ENCODE measurements around the gene FAM20C.

The FAM20C gene

GRCh38 chr7:259191-259505 lies 66.8 kb downstream of the FAM20C start:
- no peak for DNase-seq (ENCODE audit: low read depth in 2 of 2)

DNA sequence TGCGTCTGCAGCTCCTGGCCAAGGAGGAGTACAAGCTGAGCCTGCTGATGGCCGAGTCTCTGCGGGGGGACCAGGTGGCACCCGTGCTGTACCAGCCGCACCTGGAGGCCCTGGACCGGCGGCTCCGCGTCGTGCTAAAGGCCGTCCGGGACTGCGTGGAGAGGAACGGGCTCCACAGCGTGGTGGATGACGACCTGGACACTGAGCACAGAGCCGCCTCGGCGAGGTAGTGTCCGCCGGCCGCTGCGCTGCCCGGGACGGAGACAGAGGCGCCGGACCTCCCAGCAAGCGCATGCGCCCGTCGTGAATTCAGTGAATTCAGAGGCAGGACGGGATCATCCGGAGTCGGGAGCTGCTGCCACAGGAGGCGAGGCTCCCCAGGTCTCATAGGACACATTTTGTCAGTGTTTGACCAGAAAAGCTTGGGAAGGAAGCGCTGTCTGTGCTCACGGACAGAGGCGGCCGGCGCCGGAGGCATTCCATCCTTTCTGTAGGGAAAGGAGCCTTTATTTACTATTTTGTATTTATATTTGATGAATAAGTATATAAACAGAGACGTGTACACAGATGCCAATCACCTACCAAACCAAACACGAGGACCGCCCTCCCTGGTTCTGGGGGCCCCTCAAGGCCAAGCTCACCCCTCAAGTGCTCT lies 67.5 kb downstream of the FAM20C start:
- no peak for DNase-seq (ENCODE audit: low read depth in 2 of 2)

DNA sequence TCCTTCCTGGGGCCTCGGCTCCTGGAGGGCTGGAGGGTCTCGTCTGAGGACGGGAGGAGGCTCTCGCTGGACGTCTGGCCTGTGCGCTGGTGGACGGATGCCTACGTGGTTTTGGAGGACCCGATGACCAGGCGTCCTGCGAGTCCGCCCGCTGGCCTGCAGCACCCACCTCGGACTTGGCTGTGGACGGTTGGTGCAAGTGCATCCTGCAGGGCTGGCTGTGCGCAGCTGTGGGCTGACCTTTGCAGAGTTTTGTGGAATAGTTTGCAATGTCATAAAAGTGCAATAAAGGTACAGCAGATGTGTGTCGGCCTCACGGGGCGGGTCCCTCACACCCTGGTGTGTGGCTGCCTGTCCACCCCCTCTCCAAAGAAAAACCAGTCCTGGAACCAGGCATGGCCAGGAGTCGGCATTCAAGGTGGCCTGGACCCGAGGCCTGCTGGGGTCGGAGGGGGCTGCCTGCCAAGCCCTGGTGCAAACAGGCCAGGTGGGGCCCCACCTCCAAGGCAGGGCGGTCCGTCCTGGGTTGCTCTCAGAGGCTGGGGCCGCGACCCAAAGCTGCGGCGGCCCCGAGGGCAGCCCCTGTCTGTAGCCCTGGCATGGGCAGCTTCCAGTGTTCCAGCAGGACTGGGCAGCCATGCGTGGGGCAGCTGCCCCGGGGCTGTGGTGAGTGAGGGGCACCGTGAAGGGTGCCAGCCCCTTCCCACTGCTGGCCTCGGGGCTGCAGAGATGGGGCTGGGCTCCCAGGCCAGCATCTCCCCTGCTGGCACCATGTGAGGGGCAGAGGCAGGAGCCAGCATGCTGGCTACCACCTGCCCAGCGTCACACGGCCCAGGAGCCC lies 68.3 kb downstream of the FAM20C start:
- no peak for DNase-seq (ENCODE audit: low read depth in 2 of 2)

DNA sequence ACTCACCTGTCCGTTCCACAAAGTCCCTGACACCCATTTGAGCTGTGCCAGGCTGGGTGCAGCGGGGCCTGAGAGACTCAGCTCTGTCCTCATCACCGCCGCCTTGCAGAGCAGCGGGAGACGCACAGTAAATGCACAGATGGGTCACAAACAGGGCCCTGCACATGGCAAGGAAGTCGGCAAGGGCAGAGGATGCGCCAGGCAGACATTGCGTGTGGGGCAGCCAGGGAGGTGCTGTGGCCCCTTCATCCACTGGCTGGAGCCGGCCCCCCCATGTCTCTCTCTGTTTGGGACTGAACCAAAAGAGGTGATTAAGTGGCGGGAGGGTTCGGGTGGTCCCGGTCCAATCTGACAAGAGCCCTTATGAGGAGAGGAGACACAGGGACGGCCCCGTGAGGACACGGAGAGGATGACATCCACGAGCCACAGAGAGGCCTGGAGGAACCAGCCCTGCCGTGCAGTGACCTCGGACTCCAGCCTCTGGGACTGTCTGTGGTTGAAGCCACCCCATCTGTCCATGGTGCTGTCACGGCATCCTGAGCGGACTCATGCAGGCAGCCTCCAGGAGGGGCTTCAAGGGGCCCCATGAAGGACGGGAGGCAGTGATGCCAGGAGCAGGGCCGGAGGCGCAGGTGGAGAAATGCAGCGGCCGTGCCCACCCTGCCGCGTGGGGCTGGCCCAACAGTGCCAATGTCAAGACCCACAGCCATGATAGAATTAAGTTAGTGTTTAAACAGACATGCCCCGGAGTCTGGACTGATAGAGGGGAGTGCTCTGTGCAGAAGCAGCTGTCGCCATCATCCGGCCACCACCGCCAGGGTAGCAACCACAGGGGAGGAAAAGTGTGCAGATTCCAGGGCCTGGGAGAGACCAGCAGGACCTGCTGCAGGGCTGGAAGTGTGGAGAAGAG lies 69.2 kb downstream of the FAM20C start:
- no peak for DNase-seq (ENCODE audit: low read depth in 2 of 2)

- DNase-seq (ENCODE audit: low read depth in 2 of 2), result no peak
Observed at GRCh38 chr7:262251-262572, 69.8 kb downstream of the FAM20C start.

- peak; percentile 76 to 90 for DNase-seq (ENCODE audit: low read depth in 2 of 2)
Observed at GRCh38 chr7:262631-263311, 70.4 kb downstream of the FAM20C start.

DNA sequence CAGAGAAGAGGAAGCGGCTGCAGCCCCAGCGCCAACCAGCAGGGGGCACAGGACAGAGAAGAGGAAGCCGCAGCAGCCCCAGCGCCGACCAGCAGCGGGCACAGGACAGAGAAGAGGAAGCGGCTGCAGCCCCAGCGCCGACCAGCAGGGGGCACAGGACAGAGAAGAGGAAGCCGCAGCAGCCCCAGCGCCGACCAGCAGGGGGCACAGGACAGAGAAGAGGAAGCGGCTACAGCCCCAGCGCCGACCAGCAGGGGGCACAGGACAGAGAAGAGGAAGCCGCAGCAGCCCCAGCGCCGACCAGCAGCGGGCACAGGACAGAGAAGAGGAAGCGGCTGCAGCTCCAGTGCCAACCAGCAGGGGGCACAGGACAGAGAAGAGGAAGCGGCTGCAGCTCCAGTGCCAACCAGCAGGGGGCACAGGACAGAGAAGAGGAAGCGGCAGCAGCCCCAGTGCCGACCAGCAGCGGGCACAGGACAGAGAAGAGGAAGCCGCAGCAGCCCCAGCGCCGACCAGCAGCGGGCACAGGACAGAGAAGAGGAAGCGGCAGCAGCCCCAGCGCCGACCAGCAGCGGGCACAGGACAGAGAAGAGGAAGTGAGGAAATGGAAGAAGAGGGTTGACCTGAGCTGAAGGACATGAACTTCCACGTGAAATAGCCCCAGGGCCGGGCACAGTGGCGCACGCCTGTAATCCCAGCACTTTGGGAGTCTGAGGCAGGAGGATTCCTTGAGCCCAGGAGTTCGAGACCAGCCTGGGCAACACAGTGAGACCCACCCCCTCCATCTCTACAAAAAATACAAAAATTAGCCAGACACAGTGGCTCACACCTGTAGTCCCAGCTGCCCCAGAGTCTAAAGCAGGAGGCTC lies 71.3 kb downstream of the FAM20C start:
- DNase-seq (ENCODE audit: low read depth in 2 of 2), result peak; percentile 17 to 81

DNA sequence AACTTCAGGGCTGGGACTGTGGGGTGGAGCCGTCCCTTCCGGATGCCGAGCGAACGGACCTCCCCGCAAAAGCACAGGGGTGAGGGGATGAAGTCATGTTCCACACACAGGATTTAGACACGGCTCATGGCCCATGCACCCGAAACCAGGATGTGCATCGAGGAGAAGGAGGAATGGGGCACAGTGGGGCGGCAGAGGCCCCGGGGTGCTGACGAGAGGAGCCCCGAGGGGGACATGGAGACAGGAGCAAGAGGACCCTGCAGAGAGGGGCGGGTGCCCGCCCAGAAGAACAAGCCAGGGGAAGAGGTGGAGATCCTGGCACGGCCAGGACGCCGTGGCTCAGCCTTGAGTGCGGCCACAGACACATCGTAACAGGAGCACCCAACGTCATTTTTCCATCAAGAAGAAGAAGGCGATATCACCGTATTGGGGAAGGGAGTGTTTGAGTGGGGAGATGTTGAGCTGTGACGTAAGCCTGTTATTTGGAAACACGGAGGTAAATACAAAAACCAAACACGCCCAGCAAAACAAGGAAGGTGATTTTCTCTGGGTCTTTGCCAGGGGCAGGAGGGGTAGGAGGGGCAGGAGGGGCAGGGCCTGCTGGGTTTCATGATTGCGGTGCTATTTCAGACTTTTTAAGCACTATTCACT lies 72.3 kb downstream of the FAM20C start:
- DNase-seq (ENCODE audit: low read depth in 2 of 2), result no peak

DNA sequence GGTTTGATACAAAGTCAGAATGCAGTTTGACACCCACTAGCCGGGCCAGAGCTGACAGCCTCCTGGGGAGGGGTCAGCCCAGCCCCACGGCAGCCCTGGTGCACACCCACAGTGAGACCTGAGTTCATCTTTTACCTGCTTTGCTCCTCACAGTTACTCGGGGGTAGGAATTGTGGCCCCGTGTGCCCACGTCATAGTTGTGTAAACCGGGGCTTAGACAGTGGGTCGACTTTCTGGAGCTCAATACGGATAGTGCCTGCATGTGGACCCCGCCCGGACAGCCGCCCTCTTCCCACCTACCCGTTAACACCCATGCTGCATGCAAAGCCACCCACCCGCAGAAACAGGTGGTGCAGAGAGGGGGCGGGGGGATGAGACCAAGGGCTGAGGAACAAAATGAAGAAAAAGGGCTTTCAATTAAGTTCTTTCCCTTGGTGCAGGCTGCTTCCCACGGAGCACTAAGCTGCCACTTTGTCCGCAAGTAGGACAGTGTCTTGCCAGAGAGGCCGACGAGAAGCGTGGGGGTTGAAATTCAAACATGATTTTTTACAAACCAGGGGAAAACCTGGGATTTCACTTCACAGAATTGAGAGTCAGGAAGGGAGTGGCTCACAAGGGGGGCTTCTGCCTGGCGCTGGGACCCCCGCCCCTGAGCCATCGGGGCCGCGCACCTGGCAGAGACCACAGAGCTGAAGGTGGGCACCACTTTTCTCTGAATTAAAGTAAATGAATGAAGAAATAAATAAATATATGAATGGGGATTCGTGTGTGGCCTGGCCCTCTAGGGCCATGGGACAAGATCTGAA lies 73.0 kb downstream of the FAM20C start:
- DNase-seq (ENCODE audit: low read depth in 2 of 2), result no peak

GRCh38 chr7:265998-266850 lies 73.9 kb downstream of the FAM20C start:
- DNase-seq (ENCODE audit: low read depth in 2 of 2), result no peak

DNA sequence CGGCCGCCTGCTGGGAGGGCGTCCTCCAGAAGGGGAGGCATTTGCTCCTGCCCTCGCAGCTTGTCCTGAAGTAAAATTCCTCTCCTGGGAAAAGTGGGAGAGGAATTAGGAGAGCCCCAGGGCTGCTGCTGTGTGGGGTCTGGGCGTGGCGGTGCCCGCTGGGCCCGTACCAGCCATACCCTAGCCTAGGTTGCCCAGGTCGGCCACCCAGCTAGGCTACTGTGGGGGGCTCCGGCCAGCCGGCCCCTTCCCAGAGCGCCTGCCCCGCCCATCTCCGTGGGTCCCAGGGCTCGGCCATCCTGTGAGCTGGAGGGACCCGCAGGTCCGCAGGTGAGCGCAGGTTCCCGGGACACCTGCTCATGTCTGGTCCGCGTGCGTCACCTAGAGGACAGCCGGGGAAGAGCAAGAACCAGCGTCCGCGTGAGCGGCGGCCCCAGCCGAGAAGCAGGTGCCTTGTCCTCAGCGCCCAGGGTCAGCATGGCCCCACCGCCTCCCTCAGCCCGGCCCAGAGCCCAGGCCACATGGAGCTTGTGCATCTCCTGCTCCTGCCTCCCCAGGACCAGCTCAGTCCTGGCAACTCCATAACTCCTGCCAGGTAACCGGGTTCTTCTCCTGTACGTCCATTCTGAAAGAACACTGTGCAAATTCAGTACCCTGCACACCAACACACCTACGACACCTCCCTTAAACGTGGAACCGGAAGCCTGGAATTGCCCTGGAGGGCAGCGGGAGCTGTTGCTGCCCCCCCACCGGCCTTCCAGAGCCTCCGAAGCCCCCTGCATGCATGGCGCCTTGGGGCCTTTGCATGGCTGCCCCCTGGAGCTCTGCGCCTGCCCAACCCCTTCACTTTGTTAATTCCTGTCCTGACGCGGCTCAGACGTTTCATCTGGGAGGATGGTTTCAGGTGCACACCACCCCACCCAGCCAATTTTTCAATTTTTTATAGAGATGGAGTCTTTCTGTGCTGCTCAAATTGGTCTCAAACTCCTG lies 74.8 kb downstream of the FAM20C start:
- DNase-seq (ENCODE audit: low read depth in 2 of 2), result no peak

- DNase-seq (ENCODE audit: low read depth in 2 of 2), result no peak
Observed at GRCh38 chr7:268991-269390, 76.6 kb downstream of the FAM20C start.

- no peak for DNase-seq (ENCODE audit: low read depth in 2 of 2)
Observed at GRCh38 chr7:269721-270120, 77.3 kb downstream of the FAM20C start.

DNA sequence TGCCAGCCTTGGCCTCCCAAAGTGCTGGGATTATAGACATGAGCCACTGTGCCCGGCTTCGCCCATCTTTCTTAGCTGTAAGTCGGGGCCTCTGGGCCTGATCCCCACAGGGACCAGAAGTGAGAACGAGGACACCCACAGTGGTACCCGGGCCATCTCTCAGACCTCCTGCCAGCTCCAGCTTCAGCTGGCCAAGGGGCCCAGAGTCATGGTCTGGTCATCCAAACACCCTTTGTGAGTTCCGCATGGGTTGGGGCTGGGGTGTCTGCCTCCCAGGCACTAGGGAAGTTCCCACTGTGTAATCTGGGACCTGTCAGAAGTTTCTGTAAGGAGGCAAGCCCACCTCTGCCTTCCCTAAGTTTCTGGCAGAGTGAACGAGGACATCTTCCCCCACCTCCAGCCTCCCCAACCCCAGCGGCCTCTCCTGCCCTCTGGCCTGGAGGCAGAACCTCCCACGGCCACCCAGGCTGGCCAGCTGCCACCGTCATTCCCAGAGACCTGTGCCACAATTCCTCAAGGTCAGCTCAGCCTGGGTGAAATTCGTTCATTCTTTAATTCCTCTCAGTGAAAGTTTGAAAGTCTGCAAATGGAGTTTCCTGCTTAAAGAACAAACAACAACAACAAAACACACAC lies 78.1 kb downstream of the FAM20C start:
- no peak for DNase-seq (ENCODE audit: low read depth in 2 of 2)

DNA sequence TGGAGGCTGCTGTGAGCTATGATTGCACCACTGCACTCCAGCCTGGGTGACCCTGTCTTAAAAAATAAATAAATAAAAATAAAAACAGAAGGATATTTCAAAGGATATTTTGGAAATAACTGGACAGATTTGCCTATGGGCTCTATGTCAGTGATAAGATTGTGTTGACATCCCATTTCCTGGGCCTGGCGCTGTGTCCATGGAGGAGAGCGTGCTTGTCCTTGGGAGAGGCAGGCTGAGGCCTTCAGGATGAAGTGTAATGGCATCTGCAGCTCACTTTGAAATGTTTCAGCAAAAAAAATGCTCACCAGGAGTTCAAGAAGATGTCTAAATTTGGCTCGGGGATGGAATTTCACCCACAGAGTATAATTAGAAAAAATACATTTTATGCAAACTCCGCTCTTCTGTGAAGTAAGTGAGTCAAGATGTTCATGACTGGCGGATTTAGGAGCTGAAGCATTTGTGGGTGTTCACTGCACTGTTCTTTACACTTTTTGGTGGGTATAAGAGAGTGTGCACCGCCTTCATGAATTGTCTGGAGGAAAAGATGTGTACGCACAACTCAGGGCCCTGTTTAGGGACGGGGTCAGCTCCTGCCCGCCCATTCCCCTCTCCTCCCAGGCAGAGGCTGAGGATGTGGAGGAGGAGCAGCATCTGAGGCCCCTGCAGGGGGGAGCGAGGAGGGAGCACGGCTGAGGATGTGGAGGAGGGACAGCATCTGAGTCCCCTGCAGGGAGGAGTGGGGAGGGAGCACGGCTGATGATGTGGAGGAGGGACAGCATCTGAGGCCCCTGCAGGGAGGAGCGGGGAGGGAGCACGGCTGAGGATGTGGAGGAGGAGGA lies 79.1 kb downstream of the FAM20C start:
- no peak for DNase-seq (ENCODE audit: low read depth in 2 of 2)

DNA sequence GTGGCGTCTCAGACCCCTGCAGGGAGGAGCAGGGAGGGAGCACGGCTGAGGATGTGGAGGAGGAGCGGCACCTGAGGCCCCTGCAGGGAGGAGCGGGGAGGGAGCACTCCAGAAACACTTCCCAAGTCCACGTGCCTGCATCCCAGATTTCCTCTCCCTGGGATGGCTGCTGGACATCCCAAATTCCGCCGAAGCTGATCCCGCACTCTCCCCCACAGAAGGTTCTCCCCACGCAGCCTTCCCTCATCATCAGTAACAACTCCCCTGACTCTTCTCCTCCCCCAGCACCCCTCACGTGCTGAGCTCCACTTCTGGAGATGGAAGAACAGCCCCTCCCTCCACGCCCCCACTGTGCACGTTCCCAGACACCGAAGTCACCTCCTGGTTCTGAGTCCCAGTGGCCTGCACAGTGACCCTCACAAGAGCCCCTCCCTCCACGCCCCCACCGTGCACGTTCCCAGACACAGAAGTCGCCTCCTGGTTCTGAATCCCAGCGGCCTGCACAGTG lies 79.8 kb downstream of the FAM20C start:
- DNase-seq (ENCODE audit: low read depth in 2 of 2), result no peak

All from stimulated activated CD4-positive, alpha-beta T cell treated with anti-CD3 and anti-CD28 coated beads, Interleukin-4, amount 100 ng/mL, for 48 hours (primary cell).